ENCODE results near the gene TNNC1. TPM values are rescaled to one million over a fixed set of nuclear protein-coding genes. Genes with fewer than 3 reads are reported as not detected.

Gene TNNC1
- total and polyA plus RNA-seq, 2 of the 13 experiments (the other 11 are each of a cell fraction or from before 2014, with no cell fraction given), result 11.8 to 36.4 TPM

- TF ChIP-seq AHDC1 (CRISPR knock-in tag; IDR thresholded peaks at IDR 0.05; ENCODE audit: borderline replicate concordance), result 0 out of 2 replicates have a peak, but pooled peaks have one; percentile 36
- 0 out of 2 replicates have a peak, but pooled peaks have one; percentile 54 for TF ChIP-seq ZNF558 (CRISPR knock-in tag; IDR thresholded peaks at IDR 0.05; ENCODE audit: borderline replicate concordance)
- 0 out of 2 replicates have a peak, but pooled peaks have one; percentile 43 for TF ChIP-seq ZNF709 (CRISPR knock-in tag; IDR thresholded peaks at IDR 0.05)
- 0 out of 2 replicates have a peak, but pooled peaks have one; percentile 23 for TF ChIP-seq FOXO1 (CRISPR knock-in tag; IDR thresholded peaks at IDR 0.05)
- TF ChIP-seq HDAC2 (CRISPR knock-in tag; IDR thresholded peaks at IDR 0.05), result 0 out of 2 replicates have a peak, but pooled peaks have one; percentile 59
- 0 out of 2 replicates have a peak, but pooled peaks have one; percentile 59 for TF ChIP-seq THAP9 (CRISPR knock-in tag; IDR thresholded peaks at IDR 0.05; ENCODE audit: borderline replicate concordance)
- no peak for TF ChIP-seq STAT5B (CRISPR knock-in tag; IDR thresholded peaks at IDR 0.05)
- TF ChIP-seq ZNF441 (CRISPR knock-in tag; IDR thresholded peaks at IDR 0.05; ENCODE audit: borderline replicate concordance), result peak; percentile 47; the same call in 1 of the 2 replicates
- peak; percentile 84 for TF ChIP-seq ZHX2 (IDR thresholded peaks at IDR 0.05; ENCODE audit: low read depth)
- no peak for TF ChIP-seq ZHX2 (CRISPR knock-in tag; IDR thresholded peaks at IDR 0.05; ENCODE audit: borderline replicate concordance)
- 0 out of 2 replicates have a peak, but pooled peaks have one; percentile 38 for TF ChIP-seq FOXK1 (CRISPR knock-in tag; IDR thresholded peaks at IDR 0.05; ENCODE audit: borderline replicate concordance, low read depth)
- peak; percentile 66; the same call in 1 of the 3 replicates for TF ChIP-seq MXI1 (IDR thresholded peaks at IDR 0.05; ENCODE audit: borderline replicate concordance, low read depth, low read length)
- TF ChIP-seq TEAD3 (CRISPR knock-in tag; optimal IDR thresholded peaks at IDR 0.05; ENCODE audit: borderline replicate concordance), result peak; percentile 54
Measured at GRCh38 chr3:52455283-52456168, 1.7 kb upstream of the TNNC1 start, which contains the start of gene NISCH (continued).

Measured in HepG2 (cell line).